ENCODE results near the gene NLGN1.

- no peak for TF ChIP-seq CTCF (IDR thresholded peaks at IDR 0.05)
- no peak for TF ChIP-seq POLR2AphosphoS5 (IDR thresholded peaks at IDR 0.05)
- TF ChIP-seq POLR2A (IDR thresholded peaks at IDR 0.05; ENCODE audit: low read depth), result no peak
- TF ChIP-seq EP300 (IDR thresholded peaks at IDR 0.05), result no peak
These were observed 873.3 kb downstream of the NLGN1 start for GRCh38 chr3:174270841-174271240.
